SKM-1 (cell line): Measurements from ENCODE around the gene KIF16B.
"Not testable (repeated sequence)": the region's sequence is repeated elsewhere in the genome, so short reads cannot be mapped to it uniquely, and the experiment has no call there.

Experiments
- DNase-seq: peaks from one replicate; lab custom pipeline; 2025; ENCODE audit not compliant: unreplicated experiment; lab: John Stamatoyannopoulos, UW

Gene KIF16B

GRCh38 chr20:16263582-16263981 is 309.7 kb downstream of the KIF16B start:
- DNase-seq, result no peak

- DNase-seq, result no peak
Observed at GRCh38 chr20:16262594-16262993, 310.7 kb downstream of the KIF16B start.

DNA sequence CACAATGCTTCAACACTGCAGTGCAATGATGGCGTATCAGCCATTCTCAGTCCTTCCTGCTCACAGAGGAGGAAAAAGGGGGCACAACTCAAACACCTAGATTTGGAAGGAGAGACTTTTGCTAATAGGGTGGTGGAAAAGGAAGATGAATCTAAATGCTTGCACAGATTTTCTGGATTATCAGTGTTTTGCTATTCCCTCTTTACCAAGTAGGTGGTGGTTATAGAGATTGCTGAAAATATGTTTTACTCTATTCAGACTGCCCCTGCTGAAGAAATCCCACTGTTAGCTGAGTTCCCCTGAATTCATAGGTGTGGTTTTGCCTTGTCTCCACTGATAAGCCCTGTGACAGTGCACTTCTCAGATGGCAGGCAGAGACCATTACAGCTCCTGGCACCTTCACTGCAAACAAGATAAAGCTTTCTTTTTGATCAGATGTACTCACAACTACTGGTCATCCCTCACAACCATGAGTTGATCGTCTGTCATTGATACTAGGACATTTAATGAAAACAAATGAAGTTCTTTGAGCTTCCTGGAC is 311.4 kb downstream of the KIF16B start:
- DNase-seq, result no peak

GRCh38 chr20:16260911-16261310 is 312.3 kb downstream of the KIF16B start:
- DNase-seq, result no peak

DNA sequence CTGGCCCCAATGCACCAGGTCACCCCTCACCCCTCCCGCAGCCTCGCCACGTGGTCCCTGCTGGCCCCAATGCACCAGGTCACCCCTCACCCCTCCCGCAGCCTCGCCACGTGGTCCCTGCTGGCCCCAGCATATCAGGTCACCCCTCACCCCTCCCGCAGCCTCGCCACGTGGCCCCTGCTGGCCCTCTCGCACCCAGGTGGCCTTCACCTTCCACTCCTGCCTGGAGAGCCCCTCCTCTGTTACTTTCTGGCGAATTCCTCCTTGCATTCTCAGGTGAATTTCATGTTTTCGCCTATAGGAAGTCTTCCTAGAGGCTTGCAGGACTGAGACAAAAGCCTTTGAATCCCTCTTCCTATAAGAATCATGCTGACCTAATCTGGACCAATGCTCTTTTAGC is 313.1 kb downstream of the KIF16B start:
- DNase-seq, result not testable (repeated sequence)

GRCh38 chr20:16258766-16259165 is 314.5 kb downstream of the KIF16B start:
- DNase-seq, result no peak

- no peak for DNase-seq
Observed at GRCh38 chr20:16257813-16258430, 315.3 kb downstream of the KIF16B start.

GRCh38 chr20:16257021-16257420 is 316.2 kb downstream of the KIF16B start:
- DNase-seq, result no peak

DNA sequence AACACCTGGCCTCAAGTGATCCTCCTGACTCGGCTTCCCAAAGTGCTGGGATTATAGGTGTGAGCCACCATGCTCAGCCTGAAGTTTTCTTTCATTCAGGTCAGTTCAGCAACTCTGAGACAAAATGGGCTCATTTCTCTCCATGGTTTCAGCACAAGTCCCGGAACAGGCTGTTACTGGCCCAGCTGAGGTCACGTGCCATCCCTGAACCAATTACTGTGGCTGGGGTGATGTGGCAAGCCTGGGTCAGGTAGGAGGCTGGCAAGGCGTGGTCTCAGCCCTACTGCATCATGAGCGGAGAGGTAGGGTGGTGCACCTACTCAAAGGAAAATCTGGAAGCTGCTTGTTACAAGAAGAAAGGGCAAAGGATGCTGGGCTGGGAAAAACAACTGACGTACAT is 326.4 kb downstream of the KIF16B start:
- no peak for DNase-seq

GRCh38 chr20:16246291-16246690 is 327.0 kb downstream of the KIF16B start:
- no peak for DNase-seq

GRCh38 chr20:16245879-16246278 is 327.4 kb downstream of the KIF16B start:
- DNase-seq, result no peak

- DNase-seq, result no peak
Observed at GRCh38 chr20:16244892-16245291, 328.4 kb downstream of the KIF16B start.

- DNase-seq, result no peak
Observed at GRCh38 chr20:16243470-16243869, 329.8 kb downstream of the KIF16B start.

DNA sequence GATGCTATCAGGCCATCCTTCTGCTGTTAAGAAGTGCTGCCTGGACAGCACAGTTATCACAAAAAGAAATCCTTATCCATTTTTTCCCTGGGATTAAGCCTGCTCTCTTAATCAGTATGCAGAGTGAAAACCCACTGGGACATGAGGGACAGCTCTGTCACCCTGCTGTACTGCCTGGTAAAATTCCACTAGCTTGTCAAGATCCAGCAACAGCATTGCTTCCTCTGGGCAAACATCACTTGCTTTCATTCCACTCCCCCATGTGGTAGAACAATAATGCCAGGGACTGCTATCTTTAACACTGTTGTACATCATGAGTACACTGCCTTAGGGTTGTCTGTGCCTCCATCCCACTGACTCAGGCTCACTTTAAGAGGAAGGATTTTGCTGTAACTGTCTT is 331.3 kb downstream of the KIF16B start:
- DNase-seq, result no peak

- DNase-seq, result no peak
Observed at GRCh38 chr20:16240355-16240754, 332.9 kb downstream of the KIF16B start.

DNA sequence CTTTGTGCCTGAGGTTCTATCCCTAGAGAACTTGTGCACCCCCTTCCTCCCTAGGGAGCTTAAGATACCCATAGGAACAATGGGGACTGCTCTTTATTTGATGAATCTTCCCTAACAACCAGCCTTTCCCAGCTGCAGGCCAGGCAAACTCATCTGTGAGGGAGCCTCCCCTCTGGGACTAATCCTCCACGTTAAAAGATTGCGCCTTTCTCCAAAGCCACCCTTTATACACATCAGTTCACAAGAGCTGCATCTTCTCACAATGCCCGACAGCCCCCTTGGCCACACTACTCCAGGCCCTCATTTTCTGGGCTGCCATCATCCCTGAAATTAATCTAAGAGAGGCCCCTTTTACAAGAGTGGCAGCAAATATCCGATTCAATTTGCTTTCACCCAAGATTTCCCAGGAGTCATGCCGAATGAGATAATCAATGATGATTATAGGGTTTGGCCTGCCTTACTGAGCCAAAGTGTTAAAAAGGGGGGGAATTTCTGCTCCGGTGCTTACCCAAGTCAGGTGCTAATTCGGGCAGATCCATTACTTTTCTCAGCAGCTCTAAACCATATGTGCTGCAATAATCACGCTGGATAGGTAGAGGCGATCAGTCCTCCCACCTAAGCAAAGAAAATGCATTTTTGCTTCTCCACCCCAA is 336.5 kb downstream of the KIF16B start:
- no peak for DNase-seq

DNA sequence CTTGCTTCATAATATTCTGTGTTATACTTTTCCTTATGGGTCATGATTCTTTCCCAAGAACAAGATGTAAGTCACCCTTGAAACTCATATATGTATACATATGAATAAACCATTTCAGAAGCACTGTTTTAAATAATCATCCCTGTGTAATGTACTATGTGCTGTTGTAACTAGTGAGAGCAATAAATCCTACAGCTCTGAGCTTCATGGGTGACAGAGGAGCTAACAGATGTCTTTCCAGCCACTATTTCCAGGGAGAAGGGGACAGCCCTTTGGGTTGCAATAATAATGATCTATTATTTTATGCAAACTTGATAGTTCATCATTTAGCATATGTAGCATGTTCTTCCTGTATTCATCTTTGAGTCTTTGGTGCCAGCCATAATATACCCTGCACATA is 342.8 kb downstream of the KIF16B start:
- DNase-seq, result no peak

DNA sequence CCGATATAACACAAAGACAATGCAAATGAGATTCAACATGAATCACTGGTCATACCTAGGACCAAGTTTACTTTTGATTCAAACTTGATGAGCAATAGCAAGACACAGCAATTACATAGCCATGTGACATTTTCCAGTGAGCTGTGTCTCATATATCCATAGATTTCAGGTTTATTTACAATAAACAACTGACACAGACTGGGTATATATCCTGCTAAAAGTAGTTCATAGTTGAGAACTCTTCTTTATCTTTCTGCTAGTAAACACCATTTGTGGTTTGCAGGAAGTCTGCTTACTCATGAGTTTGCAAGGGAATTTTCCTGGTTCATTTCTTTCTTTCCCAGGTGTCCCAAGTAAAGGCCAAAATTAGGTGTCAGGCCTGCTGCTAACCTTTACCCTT is 343.4 kb downstream of the KIF16B start:
- no peak for DNase-seq

- DNase-seq, result no peak
Observed at GRCh38 chr20:16228722-16229121, 344.5 kb downstream of the KIF16B start.

DNA sequence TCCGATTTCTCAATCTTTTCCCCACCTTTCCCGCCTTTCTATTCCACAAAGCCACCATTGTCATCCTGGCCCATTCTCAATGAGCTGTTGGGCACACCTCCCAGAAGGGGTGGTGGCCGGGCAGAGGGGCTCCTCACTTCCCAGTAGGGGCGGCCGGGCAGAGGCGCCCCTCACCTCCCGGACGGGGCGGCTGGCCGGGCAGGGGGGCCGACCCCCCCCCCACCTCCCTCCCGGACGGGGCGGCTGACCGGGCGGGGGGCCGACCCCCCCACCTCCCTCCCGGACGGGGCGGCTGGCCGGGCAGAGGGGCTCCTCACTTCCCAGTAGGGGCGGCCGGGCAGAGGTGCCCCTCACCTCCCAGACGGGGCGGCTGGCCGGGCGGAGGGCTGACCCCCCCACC is 346.3 kb downstream of the KIF16B start:
- DNase-seq, result not testable (repeated sequence)

GRCh38 chr20:16224836-16225235 is 348.4 kb downstream of the KIF16B start:
- DNase-seq, result no peak

DNA sequence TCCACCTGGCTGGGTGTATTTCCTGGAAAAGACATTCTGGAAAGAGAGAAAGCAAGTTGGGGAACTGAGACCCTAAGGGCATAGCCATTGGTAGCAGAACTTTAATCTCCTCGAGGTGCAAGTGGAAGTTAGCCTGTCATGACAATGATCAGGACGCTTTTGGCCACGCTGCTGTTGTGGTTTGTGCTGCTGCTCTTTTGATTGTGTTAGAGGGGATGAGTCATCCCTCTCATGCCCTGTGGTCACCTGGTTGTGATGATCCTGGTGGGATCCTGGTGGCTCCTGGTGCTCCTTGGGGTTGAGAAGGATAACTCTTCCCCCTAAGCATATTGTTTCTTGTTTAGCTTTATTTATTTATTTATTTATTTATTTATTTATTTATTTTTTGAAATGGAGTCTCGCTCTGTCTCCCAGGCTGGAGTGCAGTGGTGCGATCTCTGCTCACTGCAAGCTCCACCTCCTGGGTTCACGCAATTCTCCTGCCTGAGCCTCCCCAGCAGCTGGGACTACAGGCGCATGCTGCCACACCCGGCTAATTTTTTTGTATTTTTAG is 350.3 kb downstream of the KIF16B start:
- DNase-seq, result no peak
